ENCODE data around the gene CLCNKB.

CLCNKB gene

DNA sequence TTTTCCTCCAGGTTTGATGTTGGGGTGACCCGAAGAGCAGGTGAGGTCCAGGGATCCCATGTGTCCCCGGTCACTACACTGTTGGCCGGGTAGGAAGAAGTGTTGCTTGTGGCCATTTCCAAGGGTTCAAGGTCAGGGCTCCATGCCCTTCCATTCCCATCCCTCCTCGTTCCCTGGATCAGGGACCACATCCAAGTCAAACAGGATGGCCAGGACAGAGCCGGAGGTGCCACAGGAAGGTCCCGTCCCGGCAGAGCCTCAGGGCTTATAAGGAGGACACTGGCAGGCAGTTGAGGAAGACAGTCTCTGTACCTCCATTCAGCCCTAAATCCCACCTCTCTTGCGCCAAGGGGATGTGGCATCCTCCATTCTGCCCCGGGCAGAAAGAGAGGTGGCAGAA is 51.9 kb downstream of the CLCNKB start:
- DNase-seq (ENCODE audit: low spot score): no peak

DNA sequence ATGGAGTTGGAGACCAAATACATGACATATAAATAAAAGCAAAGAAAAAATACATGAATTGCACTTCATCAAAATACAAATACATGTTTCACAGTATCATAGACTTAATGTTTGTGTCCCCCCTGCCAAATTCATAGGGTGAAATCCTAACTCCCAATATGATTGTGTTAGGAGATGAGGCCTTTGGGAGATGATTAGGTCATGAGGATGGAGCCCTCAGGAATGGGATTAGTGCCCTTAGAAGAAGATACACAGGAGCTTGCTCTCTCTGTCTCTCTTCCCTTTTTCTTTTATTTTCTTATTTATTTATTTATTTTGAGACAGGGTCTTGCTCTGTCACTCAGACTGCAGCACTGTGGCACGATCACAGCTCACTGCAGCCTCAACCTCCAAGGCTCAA is 55.8 kb downstream of the CLCNKB start:
- no peak for DNase-seq (ENCODE audit: low spot score)

GRCh38 chr1:16101623-16102022 is 58.0 kb downstream of the CLCNKB start:
- no peak for DNase-seq (ENCODE audit: low spot score)
